Neuronal stem cell (in vitro differentiated cells): Measurements from ENCODE around the gene HPSE2.

Experiments used
- DNase-seq: peaks from one replicate; pipeline ENCODE4 v3.0.0-alpha.2; 2013; ENCODE audit warnings: low spot score
- H2AFZ ChIP-seq: one replicate; pipeline ENCODE4 v1.6.1; 2013; ENCODE audit warnings: mild to moderate bottlenecking, low read length, inconsistent platforms
- H2AK5ac ChIP-seq: 2 replicates; pipeline ENCODE4 v1.6.1; 2013; ENCODE audit warnings: low read depth, mild to moderate bottlenecking, inconsistent platforms, low read length, moderate library complexity, mixed read lengths
- H2BK120ac ChIP-seq: 2 replicates; pipeline ENCODE4 v1.6.1; 2013; ENCODE audit warnings: low read depth, mild to moderate bottlenecking, inconsistent platforms, low read length, moderate library complexity, mixed read lengths
- H2BK12ac ChIP-seq: one replicate; pipeline ENCODE4 v1.6.1; 2013; ENCODE audit warnings: low read length, inconsistent platforms
- H2BK15ac ChIP-seq: 2 replicates; pipeline ENCODE4 v1.6.1; 2013; ENCODE audit warnings: mild to moderate bottlenecking, low read length, inconsistent platforms, mixed read lengths
- H2BK5ac ChIP-seq: one replicate; pipeline ENCODE4 v1.6.1; 2013; ENCODE audit warnings: inconsistent platforms, mild to moderate bottlenecking, low read length, moderate library complexity
- H3K14ac ChIP-seq: one replicate; pipeline ENCODE4 v1.6.1; 2013; ENCODE audit warnings: low read length, inconsistent platforms
- H3K18ac ChIP-seq: 2 replicates; pipeline ENCODE4 v1.6.1; 2013; ENCODE audit warnings: low read length, inconsistent platforms
- H3K23ac ChIP-seq: 2 replicates; pipeline ENCODE4 v1.6.1; 2013; ENCODE audit warnings: low read depth, mild to moderate bottlenecking, mixed read lengths, low read length, inconsistent platforms; ENCODE audit not compliant: poor library complexity
- H3K27ac ChIP-seq: replicated peaks from 3 replicates; pipeline ENCODE4 v1.5.1; 2013; ENCODE audit warnings: low read length, inconsistent platforms
- H3K27me3 ChIP-seq, 3 experiments: 2 replicates each; pipeline ENCODE4 v1.6.1; 2013; ENCODE audit warnings: low read length in 3 of 3, mild to moderate bottlenecking in 2 of 3, inconsistent platforms in 1 of 3, low read depth in 1 of 3, mixed read lengths in 1 of 3, moderate library complexity in 1 of 3; ENCODE audit not compliant: control insufficient read depth in 3 of 3, insufficient read depth in 3 of 3
- H3K36me3 ChIP-seq, 2 donors: replicated peaks in 1 of 2; 2 replicates each; pipeline ENCODE4 v1.6.1; 2013; ENCODE audit warnings: low read length in 2 of 2; ENCODE audit not compliant: control insufficient read depth in 2 of 2, insufficient read depth in 2 of 2
- H3K4ac ChIP-seq: 2 replicates; pipeline ENCODE4 v1.6.1; 2013; ENCODE audit warnings: inconsistent platforms, mild to moderate bottlenecking, low read length, moderate library complexity
- H3K4me1 ChIP-seq, 2 donors: 1 replicate in 1 of 2; 2 replicates in 1 of 2; pipeline ENCODE4 v1.6.1; 2013; ENCODE audit warnings: low read length in 2 of 2, low read depth in 1 of 2; ENCODE audit not compliant: control insufficient read depth in 2 of 2, insufficient read depth in 1 of 2
- H3K4me2 ChIP-seq: one replicate; pipeline ENCODE4 v1.6.1; 2013; ENCODE audit warnings: mild to moderate bottlenecking, low read length, inconsistent platforms; ENCODE audit not compliant: insufficient read depth, poor library complexity, severe bottlenecking
- H3K4me3 ChIP-seq, 2 donors: 2 replicates each; pipeline ENCODE4 v1.5.1; 2013; ENCODE audit warnings: low read length in 2 of 2, mild to moderate bottlenecking in 2 of 2, inconsistent platforms in 1 of 2, moderate library complexity in 1 of 2
- H3K79me1 ChIP-seq: one replicate; pipeline ENCODE4 v1.6.1; 2013; ENCODE audit warnings: low read depth, mild to moderate bottlenecking, inconsistent platforms, low read length, moderate library complexity
- H3K9ac ChIP-seq: one replicate; pipeline ENCODE4 v1.6.1; 2013; ENCODE audit warnings: mild to moderate bottlenecking, low read depth, low read length, inconsistent platforms; ENCODE audit not compliant: poor library complexity
- H3K9me3 ChIP-seq, 2 donors: replicated peaks in 1 of 2; 2 replicates each; pipeline versions ENCODE3 to v1.6.1; 2013; ENCODE audit warnings: low read length in 2 of 2, mild to moderate bottlenecking in 2 of 2, inconsistent platforms in 1 of 2, low read depth in 1 of 2, mixed read lengths in 1 of 2, moderate library complexity in 1 of 2; ENCODE audit not compliant: control insufficient read depth in 2 of 2, insufficient read depth in 1 of 2
- H4K8ac ChIP-seq: one replicate; pipeline ENCODE4 v1.6.1; 2013; ENCODE audit warnings: low read depth, mild to moderate bottlenecking, inconsistent platforms, low read length, moderate library complexity
- H4K91ac ChIP-seq: one replicate; pipeline ENCODE4 v1.6.1; 2013; ENCODE audit warnings: low read length, low read depth, mild to moderate bottlenecking, inconsistent platforms; ENCODE audit not compliant: poor library complexity
- WGBS, 2 donors: extraction: QIAGEN DNeasy Blood & Tissue Kit; methylation state at CpG; one replicate each; pipeline ENCODE4 v1.1.7; 2013; ENCODE audit warnings: missing lambda C conversion rate in 2 of 2, mixed read lengths in 1 of 2; ENCODE audit not compliant: insufficient read length in 2 of 2, insufficient replicate concordance in 1 of 2; ENCODE audit errors: extremely low coverage in 2 of 2; 5-methylcytosine and 5-hydroxymethylcytosine counted together

The HPSE2 gene

GRCh38 chr10:98628206-98628605, 607.4 kb downstream of the HPSE2 start:
- no peaks in the 10 kb centered on the region for H3K9me3 ChIP-seq
- no peak overlapping the region for H3K27ac ChIP-seq
- no peak overlapping the region for H2AK5ac ChIP-seq
- H3K79me1 ChIP-seq, result no peaks in the 10 kb centered on the region
- no CpG with 5 or more reads among the region's 1 CpG for WGBS, 2 donors
- no peak overlapping the region for H4K8ac ChIP-seq
- H3K9ac ChIP-seq, result no peak overlapping the region
- no peak overlapping the region for H3K23ac ChIP-seq
- H2AFZ ChIP-seq, result no peak overlapping the region
- no peak overlapping the region for H3K4me3 ChIP-seq
- no peak overlapping the region for H3K14ac ChIP-seq
- H3K4me2 ChIP-seq, result no peak overlapping the region
- no peak overlapping the region for H2BK120ac ChIP-seq
- no peak overlapping the region for H2BK5ac ChIP-seq
- H3K4me1 ChIP-seq, result no peaks in the 10 kb centered on the region
- no peak overlapping the region for H3K4ac ChIP-seq
- no peaks in the 10 kb centered on the region for H3K36me3 ChIP-seq
- no peaks in the 10 kb centered on the region for H3K27me3 ChIP-seq
- H2BK12ac ChIP-seq, result no peak overlapping the region
- no peak overlapping the region for H2BK15ac ChIP-seq
- no peak overlapping the region for H4K91ac ChIP-seq
- DNase-seq, result no peak
- no peak overlapping the region for H3K18ac ChIP-seq

GRCh38 chr10:98627711-98628110, 607.9 kb downstream of the HPSE2 start:
- no peak overlapping the region for H3K4me3 ChIP-seq
- H2BK120ac ChIP-seq, result no peak overlapping the region
- H3K14ac ChIP-seq, result no peak overlapping the region
- no peak overlapping the region for H4K91ac ChIP-seq
- DNase-seq, result no peak
- H3K9ac ChIP-seq, result no peak overlapping the region
- H3K36me3 ChIP-seq, result no peaks in the 10 kb centered on the region
- H2BK5ac ChIP-seq, result no peak overlapping the region
- WGBS, 2 donors, result no CpG with 5 or more reads among the region's 1 CpG
- no peak overlapping the region for H3K18ac ChIP-seq
- H3K27ac ChIP-seq, result no peak overlapping the region
- H2BK12ac ChIP-seq, result no peak overlapping the region
- H2AK5ac ChIP-seq, result no peak overlapping the region
- H4K8ac ChIP-seq, result no peak overlapping the region
- no peak overlapping the region for H3K23ac ChIP-seq
- no peak overlapping the region for H2AFZ ChIP-seq
- no peaks in the 10 kb centered on the region for H3K27me3 ChIP-seq
- no peaks in the 10 kb centered on the region for H3K79me1 ChIP-seq
- H3K4me2 ChIP-seq, result no peak overlapping the region
- no peak overlapping the region for H3K4ac ChIP-seq
- no peaks in the 10 kb centered on the region for H3K9me3 ChIP-seq
- H2BK15ac ChIP-seq, result no peak overlapping the region
- H3K4me1 ChIP-seq, result no peaks in the 10 kb centered on the region

GRCh38 chr10:98624963-98625362, 610.7 kb downstream of the HPSE2 start:
- Histone ChIP-seq H3K23ac (no peak overlapping the region), H4K91ac (no peak overlapping the region), H4K8ac (no peak overlapping the region), H3K4me2 (no peak overlapping the region), H2BK12ac (no peak overlapping the region), H3K4me3 (no peak overlapping the region), H3K14ac (no peak overlapping the region), H3K4ac (no peak overlapping the region), H3K9me3 (no peaks in the 10 kb centered on the region), H2BK120ac (no peak overlapping the region), H3K36me3 (no peaks in the 10 kb centered on the region), H2BK5ac (no peak overlapping the region), H2AFZ (no peak overlapping the region), H3K18ac (no peak overlapping the region), H2BK15ac (no peak overlapping the region), H3K4me1 (peaks cover 0 to 10% of the 10 kb centered on the region in 2 donors), H3K27ac (no peak overlapping the region), H3K79me1 (no peaks in the 10 kb centered on the region), H3K27me3 (no peaks in the 10 kb centered on the region), H3K9ac (no peak overlapping the region), H2AK5ac (no peak overlapping the region)
- WGBS, 2 donors, result no CpG with 5 or more reads among the region's 2 CpGs
- no peak for DNase-seq

- Histone ChIP-seq H3K14ac (no peak overlapping the region), H3K4me1 (peaks cover 0 to 10% of the 10 kb centered on the region in 2 donors), H3K23ac (no peak overlapping the region), H2BK120ac (no peak overlapping the region), H2BK15ac (no peak overlapping the region), H3K4ac (no peak overlapping the region), H4K91ac (no peak overlapping the region), H2BK5ac (no peak overlapping the region), H3K27ac (no peak overlapping the region), H2BK12ac (no peak overlapping the region), H3K4me3 (no peak overlapping the region), H3K79me1 (no peaks in the 10 kb centered on the region), H3K18ac (no peak overlapping the region), H3K27me3 (no peaks in the 10 kb centered on the region), H3K36me3 (no peaks in the 10 kb centered on the region), H3K4me2 (no peak overlapping the region), H2AK5ac (no peak overlapping the region), H3K9me3 (no peaks in the 10 kb centered on the region), H2AFZ (no peak overlapping the region), H3K9ac (no peak overlapping the region), H4K8ac (no peak overlapping the region)
- no peak for DNase-seq
- WGBS, 2 donors, result no CpG with 5 or more reads among the region's 3 CpGs
Observed at GRCh38 chr10:98623176-98623575, 612.5 kb downstream of the HPSE2 start.
